HG03460 (cell line): ENCODE measurements around the gene RAD21L1.

ENCODE experiments used
- ATAC-seq: cut with Tn5 transposase; IDR thresholded peaks from one replicate; pipeline ENCODE4 v1.9.1; 2021; ENCODE audit not compliant: unreplicated experiment

RAD21L1 gene

GRCh38 chr20:1293641-1294379, 68.0 kb downstream of the RAD21L1 start:
- ATAC-seq: no peak

DNA sequence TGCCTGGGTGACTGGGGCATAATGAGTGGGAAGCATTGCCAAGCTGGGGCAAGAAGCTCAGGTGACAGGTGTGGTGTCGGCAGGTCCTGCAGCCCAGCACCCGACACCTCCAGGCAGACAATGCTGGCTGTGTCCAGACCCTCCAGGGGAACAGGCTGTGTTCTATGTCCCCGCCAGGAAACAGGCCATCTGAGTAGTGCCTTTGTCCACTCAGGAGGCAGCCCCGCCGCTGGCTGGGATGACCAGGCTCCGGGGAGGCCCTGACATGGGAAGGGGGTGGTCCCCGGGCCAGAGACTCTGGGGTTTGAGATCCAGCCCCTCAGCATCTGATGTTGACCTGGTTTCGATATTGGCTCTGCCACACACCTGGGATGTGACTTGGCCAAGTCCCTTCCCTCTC, 68.7 kb downstream of the RAD21L1 start:
- ATAC-seq: no peak

GRCh38 chr20:1295276-1295930, 69.6 kb downstream of the RAD21L1 start:
- no peak for ATAC-seq

DNA sequence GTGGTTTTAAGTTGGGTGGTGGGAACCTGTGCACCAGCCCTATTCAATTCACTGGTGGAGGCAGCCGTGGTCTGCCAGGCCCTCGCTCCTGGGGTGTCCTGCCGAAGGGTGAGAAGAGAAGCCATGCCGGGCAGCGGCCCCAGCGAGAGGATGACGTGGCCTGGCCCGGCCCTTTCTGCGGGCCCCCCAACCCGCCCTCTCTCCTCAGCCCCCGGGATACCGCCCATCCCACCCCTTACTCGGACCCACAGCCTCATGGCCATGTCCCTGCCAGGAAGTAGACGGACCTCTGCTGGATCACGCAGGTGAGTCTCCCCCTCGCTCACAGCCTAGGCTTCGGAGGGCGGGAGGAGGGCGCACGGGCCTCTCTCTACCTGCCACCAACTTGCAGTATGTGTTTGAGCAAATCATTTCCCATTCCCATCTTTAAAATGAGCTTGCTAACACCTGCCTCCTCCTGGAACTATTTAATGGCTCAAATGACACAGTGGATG, 70.3 kb downstream of the RAD21L1 start:
- ATAC-seq: no peak

DNA sequence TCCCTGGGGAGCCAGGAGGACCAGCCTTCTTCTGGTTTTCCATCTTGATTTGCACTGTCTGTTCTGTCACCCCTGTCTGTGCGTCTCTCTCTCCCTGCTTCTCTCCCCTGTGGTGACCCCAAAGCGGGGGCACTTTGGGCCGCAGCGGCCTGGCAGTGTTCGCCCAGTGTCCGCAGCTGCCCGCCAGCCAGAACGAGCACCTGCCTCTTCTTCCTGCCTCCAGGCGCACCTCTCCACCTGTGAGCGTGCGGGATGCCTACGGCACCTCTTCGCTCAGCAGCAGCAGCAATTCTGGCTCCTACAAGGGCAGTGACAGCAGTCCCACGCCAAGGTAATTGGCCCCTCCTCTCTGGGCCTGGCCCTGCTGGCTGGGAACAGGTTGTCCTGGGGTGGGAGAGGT, 71.1 kb downstream of the RAD21L1 start:
- no peak for ATAC-seq

GRCh38 chr20:1297486-1297885, 71.6 kb downstream of the RAD21L1 start:
- ATAC-seq: no peak

- ATAC-seq: no peak
Observed at GRCh38 chr20:1298166-1298565, 72.3 kb downstream of the RAD21L1 start.

DNA sequence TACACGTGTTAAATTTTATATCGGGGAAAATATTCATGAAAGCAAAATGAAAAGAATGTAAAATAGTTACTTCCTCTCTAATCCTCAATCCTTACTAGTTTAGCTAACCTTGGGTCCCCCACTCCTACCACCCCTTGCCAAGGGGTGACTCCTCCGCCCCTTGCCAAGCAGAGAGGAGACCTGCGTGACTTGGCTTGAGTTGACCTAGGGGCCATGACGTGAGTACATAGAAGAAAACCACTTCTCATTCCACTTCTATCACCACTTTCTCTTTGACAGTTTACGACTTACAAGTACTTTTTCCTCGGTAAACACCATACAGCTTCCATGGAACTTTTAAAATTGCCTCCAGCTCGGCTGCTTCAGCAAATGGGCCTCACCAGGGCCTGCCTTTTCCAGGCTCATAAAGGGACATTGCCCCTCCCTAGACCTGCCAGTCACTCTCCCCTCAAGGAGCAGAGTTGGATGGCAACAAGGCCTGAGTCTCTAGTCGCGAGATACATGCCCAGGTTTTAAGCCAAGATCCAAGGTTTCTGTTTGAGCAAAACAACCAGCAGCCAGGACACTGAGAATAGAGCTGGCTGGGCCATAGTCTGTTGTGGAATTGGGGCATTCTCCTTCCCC, 73.2 kb downstream of the RAD21L1 start:
- ATAC-seq: no peak

DNA sequence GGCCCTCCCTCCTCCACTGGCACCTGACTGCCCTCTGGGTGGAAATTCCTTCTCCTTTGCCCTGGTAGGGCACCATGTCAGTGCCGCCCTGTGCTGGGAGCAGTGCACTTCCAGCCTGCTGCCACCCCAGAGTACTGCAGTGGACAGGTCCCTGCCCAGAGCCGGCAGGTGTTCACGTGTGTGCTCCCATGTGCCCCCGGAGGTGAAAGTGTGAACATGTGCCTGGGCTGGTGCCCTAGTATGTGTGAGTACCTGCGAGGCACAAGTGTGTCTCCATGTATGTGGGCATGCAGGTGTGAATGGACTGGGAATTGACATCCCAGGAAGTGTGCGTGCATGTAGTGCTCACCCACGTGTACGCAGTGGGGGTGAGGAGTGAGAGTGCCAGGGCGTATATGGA, 73.7 kb downstream of the RAD21L1 start:
- no peak for ATAC-seq

DNA sequence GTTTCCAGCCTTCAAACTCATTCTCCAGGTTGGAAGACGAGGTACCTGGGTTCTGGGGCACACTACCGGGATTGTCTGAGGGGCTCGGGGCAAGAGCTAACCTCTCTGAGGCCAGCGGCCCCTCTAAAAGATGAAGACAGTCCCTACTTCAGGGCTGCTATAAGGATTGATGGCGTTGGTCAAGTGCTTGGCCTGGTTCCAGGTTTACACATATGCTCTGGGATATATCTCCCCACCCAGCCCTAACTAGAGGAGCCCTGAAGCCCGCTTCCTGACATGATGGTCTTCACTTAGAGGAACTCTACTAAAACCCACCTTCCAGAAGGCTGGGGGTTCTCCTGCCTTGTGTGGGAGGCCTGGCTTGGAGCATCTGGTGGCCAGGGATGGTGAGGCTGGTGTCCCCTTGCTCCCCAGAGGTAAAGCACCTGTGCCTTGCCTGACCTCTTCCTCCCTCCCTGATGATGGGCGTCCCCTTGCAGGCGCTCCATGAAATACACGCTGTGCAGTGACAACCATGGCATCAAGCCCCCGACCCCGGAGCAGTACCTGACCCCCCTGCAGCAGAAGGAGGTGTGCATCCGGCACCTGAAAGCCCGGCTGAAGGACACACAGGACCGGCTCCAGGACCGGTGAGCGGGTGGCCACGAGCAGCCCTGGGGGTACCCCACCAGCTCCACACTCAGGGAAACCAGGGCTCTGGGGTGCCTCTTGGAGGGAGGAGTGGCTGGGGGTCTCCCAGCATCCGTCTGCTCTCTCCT, 74.4 kb downstream of the RAD21L1 start:
- ATAC-seq: no peak

GRCh38 chr20:1301031-1301529, 75.2 kb downstream of the RAD21L1 start:
- ATAC-seq: no peak

DNA sequence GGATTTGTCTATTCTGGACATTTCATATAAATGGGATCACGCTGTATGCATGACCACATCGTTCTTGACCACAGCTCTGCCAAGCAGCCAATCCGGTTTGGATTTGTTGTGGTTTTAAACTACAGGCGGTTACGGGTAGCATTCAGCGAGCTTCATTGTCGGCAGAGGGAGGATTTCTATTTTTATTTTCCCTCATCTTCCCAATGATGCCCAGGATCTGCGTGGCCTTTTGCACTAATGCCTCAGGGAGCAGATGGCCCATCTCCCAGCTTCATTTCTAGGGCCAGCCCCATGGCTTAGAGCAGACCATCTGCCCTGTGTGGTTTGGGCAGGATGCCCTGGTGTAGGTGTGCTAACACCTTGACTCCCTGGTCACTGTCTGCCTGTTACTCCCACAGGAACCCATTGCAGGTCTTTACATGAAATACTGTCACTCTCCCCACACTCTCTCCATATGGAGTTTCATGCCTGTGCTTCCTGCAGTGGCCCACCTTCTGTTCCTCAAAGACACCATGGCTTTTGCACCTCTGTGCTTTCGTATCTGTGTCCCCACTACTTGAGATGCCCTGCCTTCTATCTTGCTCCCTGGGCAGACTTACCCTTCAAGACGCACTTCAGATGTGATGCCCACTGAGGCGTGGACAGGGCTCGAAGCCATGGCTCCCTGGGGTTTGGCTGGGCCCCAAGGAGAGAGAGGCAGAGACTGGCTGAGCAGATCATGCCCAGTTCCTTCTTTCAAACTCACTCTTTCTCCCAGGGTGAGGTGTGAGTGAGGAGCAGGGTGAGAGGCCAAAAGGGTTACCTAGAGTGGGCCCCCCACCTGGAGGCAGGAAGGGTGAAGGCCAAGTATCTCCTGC, 77.1 kb downstream of the RAD21L1 start:
- ATAC-seq: no peak

GRCh38 chr20:1304710-1305515, 79.1 kb downstream of the RAD21L1 start:
- ATAC-seq: no peak
